SK-N-SH (cell line): ENCODE data around the gene DCAF8. TPM values are rescaled to one million over a fixed set of nuclear protein-coding genes. Genes with fewer than 3 reads are reported as not detected.

Source experiments
- CTCF ChIA-PET: fragments of 300-600, 350-600 bp; formaldehyde crosslinking; extraction: SDS; loops from one replicate; lab custom pipeline; 2021; lab: Yijun Ruan, JAX
- POLR2A ChIA-PET: fragments of 350-600 bp; sonication (Branson Sonifier 250); formaldehyde crosslinking; extraction: SDS; loops from one replicate; lab custom pipeline; 2020; ENCODE audit warnings: antibody characterized with exemption, inconsistent platforms; lab: Yijun Ruan, JAX
- DNase-seq: peaks from one replicate; pipeline ENCODE4 v3.0.0; 2012
- H2AFZ ChIP-seq: fragments of 200-600 bp; sonication (generic); 2 replicates; pipeline ENCODE4 v1.8.1; 2016; ENCODE audit warnings: antibody characterized with exemption, mild to moderate bottlenecking, low read depth
- H3F3A ChIP-seq: fragments of 200-600 bp; sonication (generic); replicated peaks from 2 replicates; pipeline ENCODE3; 2016; ENCODE audit warnings: antibody characterized with exemption, mild to moderate bottlenecking; ENCODE audit not compliant: insufficient read depth
- H3K27ac ChIP-seq, 2 experiments: fragments of 200-500 bp in 1 of 2; fragments of 200-600 bp in 1 of 2; sonication (Bioruptor generic) in 1 of 2; sonication (generic), shearing (Covaris generic) in 1 of 2; 2 replicates each; pipeline versions ENCODE4 v1.5.1 to v1.6.1; 2014 to 2016; ENCODE audit warnings: low read depth in 2 of 2, inconsistent platforms in 1 of 2, low read length in 1 of 2, mild to moderate bottlenecking in 1 of 2, mixed read lengths in 1 of 2
- H3K27me3 ChIP-seq: fragments of 200-600 bp; sonication (generic), shearing (Covaris generic); 2 replicates; pipeline ENCODE4 v1.6.1; 2016; ENCODE audit warnings: mixed run types; ENCODE audit not compliant: insufficient read depth
- H3K36me3 ChIP-seq, 2 experiments: fragments of 200-500 bp in 1 of 2; fragments of 200-600 bp in 1 of 2; sonication (Bioruptor generic) in 1 of 2; sonication (generic) in 1 of 2; replicated peaks in 1 of 2; 2 replicates each; pipeline versions ENCODE3 to v1.5.1; 2014 to 2016; ENCODE audit warnings: low read length in 1 of 2, mild to moderate bottlenecking in 1 of 2; ENCODE audit not compliant: insufficient read depth in 2 of 2, control insufficient read depth in 1 of 2
- H3K4me1 ChIP-seq, 2 experiments: fragments of 200-500 bp in 1 of 2; fragments of 200-600 bp in 1 of 2; sonication (Bioruptor generic) in 1 of 2; sonication (generic), shearing (Covaris generic) in 1 of 2; 2 replicates each; pipeline versions ENCODE4 v1.5.1 to v1.6.1; 2014 to 2016; ENCODE audit warnings: low read depth in 1 of 2, low read length in 1 of 2, mixed run types in 1 of 2; ENCODE audit not compliant: insufficient read depth in 2 of 2, control insufficient read depth in 1 of 2
- H3K4me2 ChIP-seq: fragments of 200-600 bp; sonication (generic), shearing (Covaris generic); 2 replicates; pipeline ENCODE4 v1.6.1; 2017; ENCODE audit warnings: mixed run types
- H3K4me3 ChIP-seq, 2 experiments: fragments of 200-500 bp in 1 of 2; fragments of 200-600 bp in 1 of 2; sonication (Bioruptor generic) in 1 of 2; sonication (generic), shearing (Covaris generic) in 1 of 2; 2 replicates each; pipeline versions ENCODE4 v1.5.1 to v1.8.1; 2014 to 2016; ENCODE audit warnings: low read depth in 2 of 2, inconsistent platforms in 1 of 2, low read length in 1 of 2, mild to moderate bottlenecking in 1 of 2, mixed read lengths in 1 of 2, moderate library complexity in 1 of 2
- H3K79me2 ChIP-seq: fragments of 200-600 bp; sonication (generic); 2 replicates; pipeline ENCODE4 v1.8.1; 2017; ENCODE audit warnings: mild to moderate bottlenecking; ENCODE audit not compliant: insufficient read depth
- H3K9ac ChIP-seq: fragments of 200-600 bp; sonication (generic); 2 replicates; pipeline ENCODE4 v1.6.1; 2017; ENCODE audit warnings: mixed run types
- H3K9me2 ChIP-seq: fragments of 200-600 bp; sonication (generic); 2 replicates; pipeline ENCODE4 v1.6.1; 2017; ENCODE audit warnings: mixed run types
- H3K9me3 ChIP-seq: fragments of 200-600 bp; sonication (generic); 2 replicates; pipeline ENCODE4 v1.6.1; 2017; ENCODE audit warnings: mixed run types, mild to moderate bottlenecking, moderate library complexity
- H4K20me1 ChIP-seq: fragments of 200-600 bp; sonication (generic); 2 replicates; pipeline ENCODE4 v1.6.1; 2017; ENCODE audit warnings: mild to moderate bottlenecking, mixed run types; ENCODE audit not compliant: insufficient read depth
- EZH2phosphoT487 ChIP-seq: fragments of 200-600 bp; sonication (generic); IDR thresholded peaks from 2 replicates; pipeline ENCODE4 v1.6.1; 2017; ENCODE audit warnings: low read depth, mixed run types, mild to moderate bottlenecking, antibody characterized with exemption, moderate library complexity, borderline replicate concordance
- FOXJ3 ChIP-seq: sonication (generic); formaldehyde crosslinking; IDR thresholded peaks from 2 replicates; pipeline ENCODE4 v1.5.1; 2020; ENCODE audit warnings: mild to moderate bottlenecking, missing genetic modification reagents
- IRF3 ChIP-seq: fragments of 150-350 bp; IDR thresholded peaks from 2 replicates; pipeline ENCODE4 v1.6.1; 2016; ENCODE audit warnings: mild to moderate bottlenecking, low read depth, low read length
- JUND ChIP-seq: IDR thresholded peaks from 2 replicates; pipeline ENCODE4 v1.4.0; 2012
- MAX ChIP-seq: IDR thresholded peaks from 2 replicates; pipeline ENCODE4 v1.4.0; 2012; ENCODE audit warnings: low read depth
- MXI1 ChIP-seq: IDR thresholded peaks from 2 replicates; pipeline ENCODE4 v1.6.1; 2012; ENCODE audit warnings: mild to moderate bottlenecking, low read depth, low read length, improper control_type of control experiment
- NFIC ChIP-seq: IDR thresholded peaks from 2 replicates; pipeline ENCODE4 v1.4.0; 2012; ENCODE audit warnings: borderline replicate concordance
- NRF1 ChIP-seq: IDR thresholded peaks from 2 replicates; pipeline ENCODE4 v1.6.1; 2012; ENCODE audit warnings: low read depth, mild to moderate bottlenecking, low read length
- REST ChIP-seq: IDR thresholded peaks from 2 replicates; pipeline ENCODE4 v1.6.1; 2012; ENCODE audit warnings: mild to moderate bottlenecking, low read depth, low read length, moderate library complexity
- YY1 ChIP-seq: IDR thresholded peaks from 2 replicates; pipeline ENCODE4 v1.4.0; 2012; ENCODE audit warnings: low read depth, mild to moderate bottlenecking
- WGBS: methylation state at CpG from one replicate; pipeline ENCODE4 v1.1.6; 2017; ENCODE audit warnings: low lambda C conversion rate; 5-methylcytosine and 5-hydroxymethylcytosine counted together
- polyA plus RNA-seq, 3 experiments: library from polyadenylated mRNA; depleted of rRNA; stranded (reverse); fragments of >200 nt; gene quantifications; 2 replicates each; pipeline ENCODE4 v1.2.3, GENCODE V29; 2012
- TF ChIP-seq, protein P1 (sequence below): fragments of 150-350 bp; IDR thresholded peaks from 2 replicates; pipeline ENCODE4 v1.6.1; 2017; ENCODE audit warnings: antibody characterized with exemption, low read length, low read depth, borderline replicate concordance
- TF ChIP-seq, protein P2 (sequence below): IDR thresholded peaks from 2 replicates; pipeline ENCODE4; 2012

Gene DCAF8
- polyA plus RNA-seq, 1 of the 3 experiments (the other 2 are of a cell fraction) = 108 TPM

- no peak for DNase-seq
- ChIA-PET POLR2A (interaction anchor here (1.4 kb wide), 1 partner anchor 9 kb away, joined by 3 read pairs; no protein-coding TSS in a partner anchor), CTCF (interaction anchor here (0.9 to 13.6 kb wide), 5 partner anchors 13 to 84 kb away, joined by 4 to 137 read pairs (median 56); partner anchors contain the start of gene CASQ1)
- peak overlapping the region; percentile 94 to 97; a peak in 3 of 4 replicates for H3K4me3 ChIP-seq
- peaks cover 21% of the 10 kb centered on the region for H3F3A ChIP-seq
- 81% methylated on average over 3 of the region's 4 CpGs for WGBS
- H3K9ac ChIP-seq = peak overlapping the region; percentile 96; the same call in 1 of the 2 replicates
- no peak overlapping the region for H2AFZ ChIP-seq
- H3K27ac ChIP-seq = peak overlapping the region; percentile 87 to 99
- peaks cover 36 to 41% of the 10 kb centered on the region in 2 experiments for H3K36me3 ChIP-seq
- TF ChIP-seq REST (no peak), EZH2phosphoT487 (no peak)
- H3K9me2 ChIP-seq = no peaks in the 10 kb centered on the region
- peak overlapping the region; percentile 100 for H3K4me2 ChIP-seq
- H3K79me2 ChIP-seq = peaks cover 69% of the 10 kb centered on the region
- H3K27me3 ChIP-seq = no peaks in the 10 kb centered on the region
- peaks cover 40 to 68% of the 10 kb centered on the region in 2 experiments for H3K4me1 ChIP-seq
- no peaks in the 10 kb centered on the region for H3K9me3 ChIP-seq
- H4K20me1 ChIP-seq = peaks cover 55% of the 10 kb centered on the region
These were observed 55.2 kb downstream of the DCAF8 start for GRCh38 chr1:160207118-160207650.

DNA sequence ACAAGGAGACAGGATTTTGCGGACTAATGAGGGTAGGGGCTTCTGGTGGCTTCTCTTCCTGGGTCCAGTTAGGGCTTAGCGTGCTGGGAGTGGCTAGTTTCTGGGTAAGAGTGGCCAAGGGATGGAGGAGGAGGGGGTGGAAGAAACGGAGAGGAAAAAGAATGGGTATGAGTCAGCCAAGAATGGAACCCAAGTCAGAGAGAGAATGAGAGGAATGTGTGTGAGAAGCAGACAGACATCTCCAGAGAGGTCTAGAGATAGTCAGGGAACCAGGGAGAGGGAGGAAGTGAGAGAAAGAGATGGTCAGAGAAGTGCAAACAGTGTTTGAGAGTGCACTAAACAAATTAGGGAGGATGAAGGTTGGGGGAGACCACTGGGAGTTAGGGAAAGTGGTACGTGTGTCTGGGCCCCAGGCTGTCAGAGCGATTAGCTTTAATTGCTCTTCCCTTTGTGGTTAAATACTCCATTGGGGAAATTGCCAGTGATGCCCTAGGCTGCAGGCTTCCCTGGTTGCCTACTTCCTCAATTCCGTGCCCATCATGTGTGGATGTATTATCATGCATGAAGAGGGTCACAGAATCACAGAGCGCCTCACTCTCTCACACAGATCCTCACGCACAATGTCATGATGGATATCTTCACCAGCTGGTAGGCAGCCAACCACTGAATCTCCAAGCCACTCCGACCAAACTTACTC, 55.8 kb downstream of the DCAF8 start:
- peak overlapping the region; percentile 96 for H3K9ac ChIP-seq
- ChIA-PET POLR2A (interaction anchor here (0.9 to 1.4 kb wide), 3 partner anchors 9 to 97 kb away, joined by 3 to 5 read pairs (median 3); no protein-coding TSS in a partner anchor), CTCF (interaction anchor here (0.9 to 13.6 kb wide), 6 partner anchors 13 to 105 kb away, joined by 4 to 137 read pairs (median 30); partner anchors contain the start of gene CASQ1)
- no peaks in the 10 kb centered on the region for H3K9me2 ChIP-seq
- peaks cover 21% of the 10 kb centered on the region for H3F3A ChIP-seq
- peaks cover 40 to 68% of the 10 kb centered on the region in 2 experiments for H3K4me1 ChIP-seq
- H3K36me3 ChIP-seq = peaks cover 30 to 35% of the 10 kb centered on the region in 2 experiments
- H3K4me3 ChIP-seq = peak overlapping the region; percentile 94 to 97
- no peak overlapping the region for H2AFZ ChIP-seq
- peaks cover 51% of the 10 kb centered on the region for H4K20me1 ChIP-seq
- H3K9me3 ChIP-seq = no peaks in the 10 kb centered on the region
- DNase-seq = peak; percentile 44
- H3K27ac ChIP-seq = peak overlapping the region; percentile 87 to 99
- H3K27me3 ChIP-seq = no peaks in the 10 kb centered on the region
- H3K79me2 ChIP-seq = peaks cover 62% of the 10 kb centered on the region
- WGBS = 18% methylated on average over 9 of the region's 9 CpGs
- H3K4me2 ChIP-seq = peak overlapping the region; percentile 100
- TF ChIP-seq YY1 (no peak; the same call in 1 of the 2 replicates), NFIC (peak; percentile 30; the same call in 1 of the 2 replicates), REST (no peak), IRF3 (no peak), JUND (peak; percentile 80), NRF1 (no peak), FOXJ3 (CRISPR knock-in tag) (no peak), MAX (no peak; the same call in 1 of the 2 replicates), MXI1 (no peak; the same call in 1 of the 2 replicates)
- TF ChIP-seq, protein P1, sequence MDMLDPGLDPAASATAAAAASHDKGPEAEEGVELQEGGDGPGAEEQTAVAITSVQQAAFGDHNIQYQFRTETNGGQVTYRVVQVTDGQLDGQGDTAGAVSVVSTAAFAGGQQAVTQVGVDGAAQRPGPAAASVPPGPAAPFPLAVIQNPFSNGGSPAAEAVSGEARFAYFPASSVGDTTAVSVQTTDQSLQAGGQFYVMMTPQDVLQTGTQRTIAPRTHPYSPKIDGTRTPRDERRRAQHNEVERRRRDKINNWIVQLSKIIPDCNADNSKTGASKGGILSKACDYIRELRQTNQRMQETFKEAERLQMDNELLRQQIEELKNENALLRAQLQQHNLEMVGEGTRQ = no peak
- TF ChIP-seq, protein P2, sequence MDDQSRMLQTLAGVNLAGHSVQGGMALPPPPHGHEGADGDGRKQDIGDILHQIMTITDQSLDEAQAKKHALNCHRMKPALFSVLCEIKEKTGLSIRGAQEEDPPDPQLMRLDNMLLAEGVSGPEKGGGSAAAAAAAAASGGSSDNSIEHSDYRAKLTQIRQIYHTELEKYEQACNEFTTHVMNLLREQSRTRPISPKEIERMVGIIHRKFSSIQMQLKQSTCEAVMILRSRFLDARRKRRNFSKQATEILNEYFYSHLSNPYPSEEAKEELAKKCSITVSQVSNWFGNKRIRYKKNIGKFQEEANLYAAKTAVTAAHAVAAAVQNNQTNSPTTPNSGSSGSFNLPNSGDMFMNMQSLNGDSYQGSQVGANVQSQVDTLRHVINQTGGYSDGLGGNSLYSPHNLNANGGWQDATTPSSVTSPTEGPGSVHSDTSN = peak; percentile 37; the same call in 1 of the 2 replicates
